CD4-positive, alpha-beta T cell treated with Interleukin-17A for 1 hour (primary cell): ENCODE measurements around the gene TMEM14C.
A peak's percentile ranks its signal among the peaks of the same experiment; 100 is the strongest.

Experiments
- DNase-seq: peaks from one replicate; pipeline ENCODE4 v3.0.0-alpha.2; 2020

Gene TMEM14C

GRCh38 chr6:10722820-10723566, at the start of gene TMEM14C:
TSS of gene TMEM14C (plus strand) at chr6:10723070. CDS start at chr6:10724614, 1,544 bp downstream.
- DNase-seq = peak; percentile 83

GRCh38 chr6:10676403-10676802, 46.5 kb upstream of the TMEM14C start:
- DNase-seq = no peak

GRCh38 chr6:10678456-10678855, 44.4 kb upstream of the TMEM14C start:
- DNase-seq = no peak

- no peak for DNase-seq
Measured at GRCh38 chr6:10681795-10682194, 41.1 kb upstream of the TMEM14C start.

- no peak for DNase-seq
Measured at GRCh38 chr6:10682355-10682988, 40.4 kb upstream of the TMEM14C start.

GRCh38 chr6:10684618-10685017, 38.3 kb upstream of the TMEM14C start:
- no peak for DNase-seq

GRCh38 chr6:10685092-10685915, 37.6 kb upstream of the TMEM14C start:
- DNase-seq = no peak

GRCh38 chr6:10686901-10687300, 36.0 kb upstream of the TMEM14C start:
- no peak for DNase-seq

- no peak for DNase-seq
Measured at GRCh38 chr6:10687582-10687981, 35.3 kb upstream of the TMEM14C start.

- no peak for DNase-seq
Measured at GRCh38 chr6:10690651-10691445, 32.0 kb upstream of the TMEM14C start.

- DNase-seq = no peak
Measured at GRCh38 chr6:10692965-10693538, 29.8 kb upstream of the TMEM14C start.

GRCh38 chr6:10694302-10695085, 28.4 kb upstream of the TMEM14C start, which contains the start of the genes C6orf52 and PAK1IP1:
TSS of gene C6orf52 (minus strand) at chr6:10694616. CDS start at chr6:10687550, 7,066 bp downstream.
TSS of gene PAK1IP1 (plus strand) at chr6:10694972. CDS start at chr6:10694986, 14 bp downstream.
- peak; percentile 95 for DNase-seq

- DNase-seq = no peak
Measured at GRCh38 chr6:10695086-10695657, 27.7 kb upstream of the TMEM14C start.

GRCh38 chr6:10696655-10697054, 26.2 kb upstream of the TMEM14C start:
- no peak for DNase-seq

GRCh38 chr6:10713962-10714361, 8.9 kb upstream of the TMEM14C start:
- no peak for DNase-seq

- DNase-seq = peak; percentile 72
Measured at GRCh38 chr6:10719296-10719963, 3.4 kb upstream of the TMEM14C start.

GRCh38 chr6:10719964-10720264, 3.0 kb upstream of the TMEM14C start:
- DNase-seq = no peak

GRCh38 chr6:10720265-10720959, 2.5 kb upstream of the TMEM14C start:
- DNase-seq = peak; percentile 60

- DNase-seq = peak; percentile 26
Measured at GRCh38 chr6:10720960-10721849, 1.7 kb upstream of the TMEM14C start.
